Panc1 (cell line): Measurements from ENCODE around the gene KNG1.

Experiments used
- POLR2AphosphoS5 ChIP-seq: IDR thresholded peaks from 2 replicates; pipeline ENCODE4 v1.6.1; 2012; ENCODE audit warnings: mild to moderate bottlenecking, low read depth, low read length, moderate library complexity
- SIN3A ChIP-seq: IDR thresholded peaks from 2 replicates; pipeline ENCODE4 v1.6.1; 2012; ENCODE audit warnings: low read depth, mild to moderate bottlenecking, low read length, moderate library complexity, borderline replicate concordance; ENCODE audit not compliant: insufficient read depth
- TCF7L2 ChIP-seq: IDR thresholded peaks from 2 replicates; pipeline ENCODE4 v1.6.1; 2011; ENCODE audit warnings: mild to moderate bottlenecking, low read depth, low read length, inconsistent platforms
- TF ChIP-seq, protein P1 (sequence below): fragments of 450-650 bp; IDR thresholded peaks from 2 replicates; pipeline ENCODE4 v1.5.1; 2017; ENCODE audit warnings: mild to moderate bottlenecking
- TF ChIP-seq, protein P2 (sequence below), 2 experiments: IDR thresholded peaks; 2 replicates each; pipeline ENCODE4 v1.6.1; 2011 to 2012; ENCODE audit warnings: low read depth in 2 of 2, control low read depth in 1 of 2, low read length in 1 of 2, mild to moderate bottlenecking in 1 of 2, moderate library complexity in 1 of 2; ENCODE audit not compliant: insufficient read depth in 1 of 2

DNA sequence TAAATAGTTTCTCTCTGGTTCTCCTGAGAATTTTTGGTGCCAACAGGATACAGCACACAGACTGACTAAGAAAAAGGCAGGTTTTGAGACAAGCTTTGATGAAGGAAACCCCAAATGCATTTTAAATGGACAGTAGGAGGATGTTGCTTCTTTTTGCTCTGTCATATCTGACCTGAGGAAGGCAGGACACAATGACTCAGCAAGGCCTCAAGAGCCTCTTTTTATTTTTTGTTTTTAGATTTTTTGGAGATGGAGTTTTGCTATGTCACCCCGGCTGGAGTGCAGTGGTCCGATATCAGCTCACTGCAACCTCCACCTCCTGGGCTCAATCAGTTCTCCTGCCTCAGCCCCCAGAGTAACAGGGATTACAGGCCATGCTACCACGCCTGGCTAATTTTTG is 16.9 kb upstream of the KNG1 start:
- TF ChIP-seq SIN3A: no peak
- TF ChIP-seq, protein P1, sequence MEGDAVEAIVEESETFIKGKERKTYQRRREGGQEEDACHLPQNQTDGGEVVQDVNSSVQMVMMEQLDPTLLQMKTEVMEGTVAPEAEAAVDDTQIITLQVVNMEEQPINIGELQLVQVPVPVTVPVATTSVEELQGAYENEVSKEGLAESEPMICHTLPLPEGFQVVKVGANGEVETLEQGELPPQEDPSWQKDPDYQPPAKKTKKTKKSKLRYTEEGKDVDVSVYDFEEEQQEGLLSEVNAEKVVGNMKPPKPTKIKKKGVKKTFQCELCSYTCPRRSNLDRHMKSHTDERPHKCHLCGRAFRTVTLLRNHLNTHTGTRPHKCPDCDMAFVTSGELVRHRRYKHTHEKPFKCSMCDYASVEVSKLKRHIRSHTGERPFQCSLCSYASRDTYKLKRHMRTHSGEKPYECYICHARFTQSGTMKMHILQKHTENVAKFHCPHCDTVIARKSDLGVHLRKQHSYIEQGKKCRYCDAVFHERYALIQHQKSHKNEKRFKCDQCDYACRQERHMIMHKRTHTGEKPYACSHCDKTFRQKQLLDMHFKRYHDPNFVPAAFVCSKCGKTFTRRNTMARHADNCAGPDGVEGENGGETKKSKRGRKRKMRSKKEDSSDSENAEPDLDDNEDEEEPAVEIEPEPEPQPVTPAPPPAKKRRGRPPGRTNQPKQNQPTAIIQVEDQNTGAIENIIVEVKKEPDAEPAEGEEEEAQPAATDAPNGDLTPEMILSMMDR: no peak
- TF ChIP-seq POLR2AphosphoS5: no peak
- TF ChIP-seq TCF7L2: no peak
- TF ChIP-seq, protein P2, sequence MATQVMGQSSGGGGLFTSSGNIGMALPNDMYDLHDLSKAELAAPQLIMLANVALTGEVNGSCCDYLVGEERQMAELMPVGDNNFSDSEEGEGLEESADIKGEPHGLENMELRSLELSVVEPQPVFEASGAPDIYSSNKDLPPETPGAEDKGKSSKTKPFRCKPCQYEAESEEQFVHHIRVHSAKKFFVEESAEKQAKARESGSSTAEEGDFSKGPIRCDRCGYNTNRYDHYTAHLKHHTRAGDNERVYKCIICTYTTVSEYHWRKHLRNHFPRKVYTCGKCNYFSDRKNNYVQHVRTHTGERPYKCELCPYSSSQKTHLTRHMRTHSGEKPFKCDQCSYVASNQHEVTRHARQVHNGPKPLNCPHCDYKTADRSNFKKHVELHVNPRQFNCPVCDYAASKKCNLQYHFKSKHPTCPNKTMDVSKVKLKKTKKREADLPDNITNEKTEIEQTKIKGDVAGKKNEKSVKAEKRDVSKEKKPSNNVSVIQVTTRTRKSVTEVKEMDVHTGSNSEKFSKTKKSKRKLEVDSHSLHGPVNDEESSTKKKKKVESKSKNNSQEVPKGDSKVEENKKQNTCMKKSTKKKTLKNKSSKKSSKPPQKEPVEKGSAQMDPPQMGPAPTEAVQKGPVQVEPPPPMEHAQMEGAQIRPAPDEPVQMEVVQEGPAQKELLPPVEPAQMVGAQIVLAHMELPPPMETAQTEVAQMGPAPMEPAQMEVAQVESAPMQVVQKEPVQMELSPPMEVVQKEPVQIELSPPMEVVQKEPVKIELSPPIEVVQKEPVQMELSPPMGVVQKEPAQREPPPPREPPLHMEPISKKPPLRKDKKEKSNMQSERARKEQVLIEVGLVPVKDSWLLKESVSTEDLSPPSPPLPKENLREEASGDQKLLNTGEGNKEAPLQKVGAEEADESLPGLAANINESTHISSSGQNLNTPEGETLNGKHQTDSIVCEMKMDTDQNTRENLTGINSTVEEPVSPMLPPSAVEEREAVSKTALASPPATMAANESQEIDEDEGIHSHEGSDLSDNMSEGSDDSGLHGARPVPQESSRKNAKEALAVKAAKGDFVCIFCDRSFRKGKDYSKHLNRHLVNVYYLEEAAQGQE (IDR thresholded peaks at IDR 0.05; ENCODE audit: insufficient read depth in 1 of 2, low read depth in 2 of 2, low read length in 1 of 2): no peak
